GM12878 (cell line): ENCODE results near the gene ZNF276. TPM values are rescaled to one million over a fixed set of nuclear protein-coding genes. Genes with fewer than 3 reads are reported as not detected.
A peak's percentile ranks its signal among the peaks of the same experiment; 100 is the strongest.
"Not testable (repeated sequence)": the region's sequence is repeated elsewhere in the genome, so short reads cannot be mapped to it uniquely, and the experiment has no call there.

ENCODE experiments used
- ATAC-seq: fragments of 200-7000 bp; cut with Tn5 transposase; 3 replicates; pipeline ENCODE4 v1.9.1; 2020; ENCODE audit warnings: mild to moderate bottlenecking, moderate library complexity
- BruUV-seq: library from RNA; stranded (reverse); fragments of 400-500 nt; replicated peaks from 2 replicates; lab custom pipeline; 2021; lab: Mats Ljungman, UMichigan
- CTCF ChIA-PET: fragments of 300-600 bp; sonication (Branson Sonifier 250); formaldehyde crosslinking; extraction: SDS; loops from one replicate; lab custom pipeline; 2021; ENCODE audit warnings: inconsistent platforms; lab: Yijun Ruan, JAX
- POLR2A ChIA-PET: fragments of 350-600 bp; formaldehyde crosslinking; extraction: SDS; loops from one replicate; lab custom pipeline; 2021; ENCODE audit warnings: inconsistent platforms; lab: Charles Lee
- RAD21 ChIA-PET: fragments of 300-600 bp; sonication (Branson Sonifier 250); formaldehyde crosslinking; loops from one replicate; lab custom pipeline; 2023; ENCODE audit warnings: antibody characterized with exemption; ENCODE audit not compliant: unreplicated experiment; lab: Charles Lee
- SMC1A ChIA-PET: fragments of 300-600 bp; sonication (Branson Sonifier 250); formaldehyde crosslinking; loops from one replicate; lab custom pipeline; 2023; ENCODE audit not compliant: unreplicated experiment, uncharacterized antibody; lab: Charles Lee
- DNase-seq: peaks from one replicate; pipeline ENCODE4 v3.0.0-alpha.2; 2011; ENCODE audit warnings: low read depth, low spot score
- FAIRE-seq: peaks from 3 replicates; lab custom pipeline; 2011; peaks lifted over from hg19 to GRCh38; lab: Jason Lieb, UNC
- H2AFZ ChIP-seq: 2 replicates; pipeline ENCODE4 v1.6.0; 2011; ENCODE audit warnings: low read depth, low read length, control low read depth; ENCODE audit not compliant: control insufficient read depth
- H3K27ac ChIP-seq: 2 replicates; pipeline ENCODE4 v1.5.1; 2011; ENCODE audit warnings: control low read depth; ENCODE audit not compliant: control insufficient read depth, insufficient read depth
- H3K27me3 ChIP-seq, 2 experiments: replicated peaks in 1 of 2; 2 replicates each; pipeline versions ENCODE4 v1.6.0 to v1.6.1; 2011; ENCODE audit warnings: low read length in 1 of 2; ENCODE audit not compliant: control insufficient read depth in 2 of 2, insufficient read depth in 2 of 2
- H3K36me3 ChIP-seq, 2 experiments: 2 replicates each; pipeline ENCODE4 v1.5.1; 2011; ENCODE audit warnings: low read length in 1 of 2; ENCODE audit not compliant: control insufficient read depth in 2 of 2, insufficient read depth in 2 of 2
- H3K4me1 ChIP-seq: 2 replicates; pipeline ENCODE4 v1.6.1; 2011; ENCODE audit warnings: mild to moderate bottlenecking, low read length, moderate library complexity, mixed read lengths; ENCODE audit not compliant: control insufficient read depth, insufficient read depth
- H3K4me2 ChIP-seq: 2 replicates; pipeline ENCODE4 v1.6.0; 2011; ENCODE audit warnings: control low read depth; ENCODE audit not compliant: control insufficient read depth, insufficient read depth
- H3K4me3 ChIP-seq: fragments of 200-600 bp; sonication (generic); 2 replicates; pipeline ENCODE4 v1.5.1; 2016
- H3K79me2 ChIP-seq: 2 replicates; pipeline ENCODE4 v1.6.0; 2011; ENCODE audit warnings: low read length; ENCODE audit not compliant: control insufficient read depth, insufficient read depth
- H3K9ac ChIP-seq: 2 replicates; pipeline ENCODE4 v1.8.0; 2011; ENCODE audit warnings: low read length, control low read depth, mixed read lengths; ENCODE audit not compliant: control insufficient read depth, insufficient read depth
- H3K9me3 ChIP-seq: replicated peaks from 3 replicates; pipeline ENCODE4 v1.5.1; 2011; ENCODE audit warnings: mild to moderate bottlenecking, low read length; ENCODE audit not compliant: control insufficient read depth, insufficient read depth
- H4K20me1 ChIP-seq: 2 replicates; pipeline ENCODE4 v1.6.0; 2011; ENCODE audit not compliant: control insufficient read depth, insufficient read depth
- EGR1 ChIP-seq, 2 experiments: IDR thresholded peaks; 1 replicate in 1 of 2; 2 replicates in 1 of 2; pipeline ENCODE4 v1.6.1; 2011 to 2012; ENCODE audit warnings: low read depth in 2 of 2, low read length in 2 of 2, borderline replicate concordance in 1 of 2, mild to moderate bottlenecking in 1 of 2, moderate library complexity in 1 of 2
- MAX ChIP-seq: IDR thresholded peaks from 2 replicates; pipeline ENCODE4 v1.6.1; 2012; ENCODE audit warnings: low read depth, low read length, improper control_type of control experiment
- SP1 ChIP-seq: IDR thresholded peaks from one replicate; pipeline ENCODE4 v1.6.1; 2011; ENCODE audit warnings: low read depth, low read length
- ZBTB33 ChIP-seq: fragments of 450-650 bp; IDR thresholded peaks from 2 replicates; pipeline ENCODE4 v1.6.1; 2017; ENCODE audit warnings: mild to moderate bottlenecking
- ZNF274 ChIP-seq: IDR thresholded peaks from one replicate; pipeline ENCODE4 v1.8.0; 2011; ENCODE audit not compliant: insufficient read length, insufficient read depth
- WGBS: methylation state at CpG from one replicate; pipeline ENCODE4 v1.1.6; 2016; ENCODE audit warnings: low lambda C conversion rate; ENCODE audit not compliant: insufficient replicate concordance, insufficient coverage; ENCODE audit errors: missing lambda C conversion rate; 5-methylcytosine and 5-hydroxymethylcytosine counted together
- in situ Hi-C: fragments of 300-500 bp; cut with MboI; formaldehyde crosslinking; loops from 9 replicates; pipeline ENCODE4 v1.14.3; 2018; ENCODE audit warnings: mixed read lengths
- intact Hi-C: fragments of 100-400 bp; cut with micrococcal nuclease; formaldehyde crosslinking; loops from one replicate; pipeline ENCODE4 v1.14.2; 2022; ENCODE audit not compliant: unreplicated experiment
- polyA plus RNA-seq, 11 experiments: library from polyadenylated mRNA; depleted of rRNA in 4 of 11; unstranded in 6 of 11; stranded (reverse) in 5 of 11; fragments of >200 nt; fragmentation: Nextera tagmentation in 4 of 11; fragmentation: Illumina TruSeq in 1 of 11; extraction: Ambion mirVana in 4 of 11; extraction: Trizol in 1 of 11; gene quantifications; 1 replicate in 1 of 11; 2 replicates in 10 of 11; pipeline versions ENCODE4 v1.2.1 to v1.2.3, GENCODE V29; 2011 to 2016; ENCODE audit warnings: inconsistent platforms in 2 of 11, missing spikeins in 2 of 11, low read depth in 1 of 11
- total RNA-seq, 4 experiments: library from RNA; depleted of rRNA in 3 of 4; stranded (reverse); fragments of >200 nt in 3 of 4; fragmentation: Illumina TruSeq in 1 of 4; extraction: Trizol in 1 of 4; gene quantifications; 2 replicates each; pipeline versions ENCODE4 v1.2.1 to v1.2.3, GENCODE V29; 2013 to 2021

Gene ZNF276
- total and polyA plus RNA-seq, 10 of the 15 experiments (the other 5 are each of a cell fraction or from before 2014, with no cell fraction given), result 0.27 to 22.7 (median 8.7) TPM

GRCh38 chr16:89699629-89700099 is 21.7 kb upstream of the ZNF276 start:
- peaks cover 22% of the 10 kb centered on the region for H3K4me1 ChIP-seq
- not testable (repeated sequence) for H3K79me2 ChIP-seq, H4K20me1 ChIP-seq, H3K27me3 ChIP-seq, H3K27ac ChIP-seq, H3K9me3 ChIP-seq, H3K36me3 ChIP-seq, H3K9ac ChIP-seq, FAIRE-seq, BruUV-seq, DNase-seq, ATAC-seq, H2AFZ ChIP-seq
- peak overlapping the region; percentile 91 for H3K4me2 ChIP-seq
- in situ Hi-C loops, result loop anchor here (5.0 to 10.0 kb wide), 2 partner anchors 95 to 163 kb away; no protein-coding TSS in a partner anchor
- intact Hi-C loops, result loop anchor here (1.0 to 10.0 kb wide), 2 partner anchors 162 to 215 kb away; partner anchors contain the start of gene MC1R
- H3K4me3 ChIP-seq, result 0 out of 2 replicates have a peak overlapping the region, but pooled peaks have one; percentile 26
- CTCF ChIA-PET, result interaction anchor here (0.6 to 3.2 kb wide), 27 partner anchors 11 to 211 kb away, joined by 3 to 56 read pairs (median 4); partner anchors contain the start of genes CDK10, CHMP1A, CPNE7 and SPATA33
- RAD21 ChIA-PET, result interaction anchor here (0.7 to 3.5 kb wide), 17 partner anchors 13 to 887 kb away, joined by 3 to 26 read pairs (median 5); partner anchors contain the start of genes CDK10, CHMP1A, CPNE7 and SPATA33
- SMC1A ChIA-PET, result interaction anchor here (0.8 to 1.6 kb wide), 11 partner anchors 11 to 216 kb away, joined by 3 to 12 read pairs (median 3); partner anchors contain the start of gene CDK10
- POLR2A ChIA-PET, result interaction anchor here (0.5 to 2.6 kb wide), 10 partner anchors 13 to 1131 kb away, joined by 3 to 19 read pairs (median 5); partner anchors contain the start of gene CDK10
- WGBS, result 54% methylated on average over 18 of the region's 18 CpGs

- DNase-seq (peak; percentile 82), FAIRE-seq (peak; percentile 95), ATAC-seq (peak; percentile 67)
- Histone ChIP-seq H3K4me1 (peaks cover 22% of the 10 kb centered on the region), H3K9ac (peak overlapping the region; percentile 41), H3K4me3 (peak overlapping the region; percentile 83), H3K27ac (no peak overlapping the region; the same call in 1 of the 2 replicates), H3K9me3 (no peaks in the 10 kb centered on the region), H3K4me2 (peak overlapping the region; percentile 91), H3K36me3 (peaks cover 0 to 2% of the 10 kb centered on the region in 2 experiments; a peak in 2 of 4 replicates), H3K79me2 (no peaks in the 10 kb centered on the region), H3K27me3 (no peaks in the 10 kb centered on the region), H4K20me1 (no peaks in the 10 kb centered on the region; the same call in 1 of the 2 replicates), H2AFZ (peak overlapping the region; percentile 22; the same call in 1 of the 2 replicates)
- 1% methylated on average over 30 of the region's 30 CpGs for WGBS
- in situ Hi-C loops (loop anchor here (5.0 to 10.0 kb wide), 2 partner anchors 95 to 162 kb away; no protein-coding TSS in a partner anchor), intact Hi-C loops (loop anchor here (1.0 to 10.0 kb wide), 2 partner anchors 161 to 215 kb away; partner anchors contain the start of gene MC1R)
- ChIA-PET SMC1A (interaction anchor here (0.8 to 1.6 kb wide), 10 partner anchors 13 to 215 kb away, joined by 3 to 12 read pairs (median 4); partner anchors contain the start of gene CDK10), CTCF (interaction anchor here (0.6 to 3.2 kb wide), 31 partner anchors 11 to 211 kb away, joined by 3 to 56 read pairs (median 4); partner anchors contain the start of genes CDK10, CHMP1A, CPNE7 and SPATA33), POLR2A (interaction anchor here (0.6 to 2.6 kb wide), 7 partner anchors 14 to 173 kb away, joined by 3 to 20 read pairs (median 7); partner anchors contain the start of genes CDK10 and TCF25), RAD21 (interaction anchor here (0.6 to 3.5 kb wide), 17 partner anchors 13 to 888 kb away, joined by 3 to 26 read pairs (median 5); partner anchors contain the start of genes CDK10, CHMP1A, CPNE7 and SPATA33)
- BruUV-seq, result no TSS peak
- no peak for TF ChIP-seq ZNF274
- peak; percentile 85 for TF ChIP-seq SP1
- TF ChIP-seq MAX, result peak; percentile 86; the same call in 1 of the 2 replicates
- peak; percentile 85 to 99 for TF ChIP-seq EGR1 (IDR thresholded peaks at IDR 0.05; ENCODE audit: borderline replicate concordance in 1 of 2, low read depth in 2 of 2, low read length in 2 of 2)
- TF ChIP-seq ZBTB33, result no peak
Measured at GRCh38 chr16:89700100-89700648, 21.2 kb upstream of the ZNF276 start.
